Activated naive CD4-positive, alpha-beta T cell treated with anti-CD3 and anti-CD28 coated beads, Interleukin-2, amount 50 U/mL, for 24 hours (primary cell): Measurements from ENCODE around the gene PLXNC1.
A peak's percentile ranks its signal among the peaks of the same experiment; 100 is the strongest.

Experiments
- H3K27ac Mint-ChIP-seq: one replicate; pipeline ENCODE4 v1.8.0; 2021; ENCODE audit warnings: mild to moderate bottlenecking, mixed read lengths
- H3K27me3 Mint-ChIP-seq: one replicate; pipeline ENCODE4 v1.8.0; 2021; ENCODE audit warnings: mixed read lengths
- H3K36me3 Mint-ChIP-seq: one replicate; pipeline ENCODE4 v1.8.0; 2021; ENCODE audit warnings: mixed read lengths
- H3K4me1 Mint-ChIP-seq: one replicate; pipeline ENCODE4 v1.8.0; 2021; ENCODE audit warnings: mixed read lengths
- H3K4me3 Mint-ChIP-seq: one replicate; pipeline ENCODE4 v1.8.0; 2021; ENCODE audit warnings: mild to moderate bottlenecking, mixed read lengths
- H3K9me3 Mint-ChIP-seq: one replicate; pipeline ENCODE4 v1.8.0; 2021; ENCODE audit warnings: mixed read lengths

The PLXNC1 gene

DNA sequence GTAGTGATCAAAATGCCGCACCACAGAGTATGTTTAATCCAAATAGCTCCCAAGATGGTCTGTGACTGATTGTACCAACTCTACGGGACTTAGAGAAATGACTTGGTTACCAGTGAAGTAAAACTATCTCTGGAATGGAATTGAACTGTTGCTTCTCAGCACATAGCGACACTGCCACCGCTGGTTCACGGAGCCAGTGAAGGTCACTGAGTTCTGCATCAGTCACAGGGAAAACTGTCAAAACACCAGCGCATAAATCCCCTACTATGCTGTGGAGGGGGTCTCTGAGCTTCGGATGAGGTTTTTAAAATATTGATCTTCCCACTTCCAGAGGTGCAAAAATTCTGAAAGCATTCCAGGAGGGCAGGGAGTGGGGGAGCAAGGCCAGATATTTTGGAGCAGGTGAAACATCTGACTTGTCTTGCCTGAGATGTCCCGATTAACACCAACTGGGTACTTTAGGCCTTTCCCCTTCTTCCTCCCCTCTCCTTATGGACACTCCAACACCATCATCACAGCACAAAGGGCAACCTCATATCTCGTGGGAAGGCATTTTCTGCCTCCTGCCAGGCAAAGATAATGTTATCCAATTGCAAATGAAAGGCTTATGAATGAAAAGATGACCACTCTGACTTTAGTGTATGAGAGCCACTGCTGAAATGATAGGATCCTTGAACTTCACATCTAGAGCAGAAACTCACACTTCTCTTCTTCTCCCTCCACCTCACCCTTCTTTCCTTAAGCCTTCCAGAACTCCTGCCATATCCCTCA lies 2.0 kb upstream of the PLXNC1 start:
- Mint-ChIP-seq H3K36me3 (no peaks in the 10 kb centered on the region), H3K27me3 (no peaks in the 10 kb centered on the region), H3K27ac (no peak overlapping the region), H3K4me3 (no peak overlapping the region), H3K4me1 (peaks cover 14% of the 10 kb centered on the region), H3K9me3 (no peaks in the 10 kb centered on the region)

DNA sequence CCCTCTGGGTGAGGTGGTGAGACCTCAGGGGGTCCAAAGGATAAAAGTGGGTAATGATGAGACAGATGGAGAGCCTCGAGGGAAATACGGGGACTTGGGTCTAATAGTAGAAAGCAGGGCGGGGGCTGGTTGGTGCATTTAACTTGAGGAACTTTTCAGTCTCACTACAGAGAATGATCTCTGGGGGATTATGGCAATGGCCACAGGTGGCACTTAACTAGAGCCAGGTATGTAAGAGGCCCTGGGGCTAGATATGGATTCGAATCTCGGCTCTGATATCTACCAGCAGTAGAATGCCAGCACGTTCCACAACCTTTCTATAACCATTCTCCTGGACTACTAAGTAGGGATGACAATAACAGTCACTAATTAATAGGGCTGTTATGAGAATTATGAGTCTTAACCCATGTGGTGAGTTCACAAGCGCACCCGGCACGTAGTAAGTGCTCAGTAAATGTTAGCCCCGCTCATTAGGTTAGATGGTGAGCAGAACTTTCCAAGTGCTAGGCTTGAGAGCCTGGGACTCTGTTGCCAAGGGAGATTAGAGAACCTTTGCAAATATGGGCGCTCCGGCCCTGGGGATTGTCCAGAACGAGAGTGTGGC lies 888 bp upstream of the PLXNC1 start:
- H3K27me3 Mint-ChIP-seq = no peaks in the 10 kb centered on the region
- H3K4me3 Mint-ChIP-seq = peak overlapping the region; percentile 78
- no peaks in the 10 kb centered on the region for H3K36me3 Mint-ChIP-seq
- peaks cover 17% of the 10 kb centered on the region for H3K4me1 Mint-ChIP-seq
- no peaks in the 10 kb centered on the region for H3K9me3 Mint-ChIP-seq
- no peak overlapping the region for H3K27ac Mint-ChIP-seq

DNA sequence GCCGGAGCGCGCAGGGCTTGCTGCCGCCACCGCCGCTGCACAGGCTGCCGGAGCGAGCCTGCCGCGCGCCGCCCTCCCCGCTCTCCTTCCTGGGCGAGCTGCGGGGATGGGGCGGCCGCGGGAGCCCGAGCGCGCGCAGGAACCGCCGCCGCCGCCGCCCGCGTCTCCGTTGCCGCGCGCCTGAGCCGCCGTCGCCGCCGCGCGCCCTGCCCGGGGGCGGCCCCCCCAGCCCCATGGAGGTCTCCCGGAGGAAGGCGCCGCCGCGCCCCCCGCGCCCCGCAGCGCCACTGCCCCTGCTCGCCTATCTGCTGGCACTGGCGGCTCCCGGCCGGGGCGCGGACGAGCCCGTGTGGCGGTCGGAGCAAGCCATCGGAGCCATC lies 352 bp downstream of the PLXNC1 start:
- no peak overlapping the region for H3K27ac Mint-ChIP-seq
- no peaks in the 10 kb centered on the region for H3K27me3 Mint-ChIP-seq
- H3K4me3 Mint-ChIP-seq = peak overlapping the region; percentile 71
- peaks cover 29% of the 10 kb centered on the region for H3K4me1 Mint-ChIP-seq
- H3K9me3 Mint-ChIP-seq = no peaks in the 10 kb centered on the region
- no peaks in the 10 kb centered on the region for H3K36me3 Mint-ChIP-seq

DNA sequence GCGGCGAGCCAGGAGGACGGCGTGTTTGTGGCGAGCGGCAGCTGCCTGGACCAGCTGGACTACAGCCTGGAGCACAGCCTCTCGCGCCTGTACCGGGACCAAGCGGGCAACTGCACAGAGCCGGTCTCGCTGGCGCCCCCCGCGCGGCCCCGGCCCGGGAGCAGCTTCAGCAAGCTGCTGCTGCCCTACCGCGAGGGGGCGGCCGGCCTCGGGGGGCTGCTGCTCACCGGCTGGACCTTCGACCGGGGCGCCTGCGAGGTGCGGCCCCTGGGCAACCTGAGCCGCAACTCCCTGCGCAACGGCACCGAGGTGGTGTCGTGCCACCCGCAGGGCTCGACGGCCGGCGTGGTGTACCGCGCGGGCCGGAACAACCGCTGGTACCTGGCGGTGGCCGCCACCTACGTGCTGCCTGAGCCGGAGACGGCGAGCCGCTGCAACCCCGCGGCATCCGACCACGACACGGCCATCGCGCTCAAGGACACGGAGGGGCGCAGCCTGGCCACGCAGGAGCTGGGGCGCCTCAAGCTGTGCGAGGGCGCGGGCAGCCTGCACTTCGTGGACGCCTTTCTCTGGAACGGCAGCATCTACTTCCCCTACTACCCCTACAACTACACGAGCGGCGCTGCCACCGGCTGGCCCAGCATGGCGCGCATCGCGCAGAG lies 873 bp downstream of the PLXNC1 start:
- Mint-ChIP-seq H3K9me3 (no peaks in the 10 kb centered on the region), H3K4me3 (peak overlapping the region; percentile 87), H3K27ac (no peak overlapping the region)

DNA sequence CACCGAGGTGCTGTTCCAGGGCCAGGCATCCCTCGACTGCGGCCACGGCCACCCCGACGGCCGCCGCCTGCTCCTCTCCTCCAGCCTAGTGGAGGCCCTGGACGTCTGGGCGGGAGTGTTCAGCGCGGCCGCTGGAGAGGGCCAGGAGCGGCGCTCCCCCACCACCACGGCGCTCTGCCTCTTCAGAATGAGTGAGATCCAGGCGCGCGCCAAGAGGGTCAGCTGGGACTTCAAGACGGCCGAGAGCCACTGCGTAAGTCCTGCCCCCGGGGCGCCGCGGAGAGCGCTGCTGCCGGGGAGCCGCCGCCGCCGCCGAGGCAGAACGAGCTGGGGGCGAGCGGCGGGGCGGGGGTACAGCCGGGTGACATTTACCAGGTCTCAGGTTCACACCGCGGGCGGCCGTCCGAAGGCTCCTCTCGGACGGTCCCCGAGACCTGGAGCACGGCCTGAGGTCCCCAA lies 1.4 kb downstream of the PLXNC1 start:
- Mint-ChIP-seq H3K27me3 (no peaks in the 10 kb centered on the region), H3K4me3 (peak overlapping the region; percentile 87), H3K27ac (no peak overlapping the region), H3K36me3 (no peaks in the 10 kb centered on the region), H3K9me3 (no peaks in the 10 kb centered on the region), H3K4me1 (peaks cover 32% of the 10 kb centered on the region)

More for the DNA sequence above, 873 bp downstream of the PLXNC1 start:
- peaks cover 32% of the 10 kb centered on the region for H3K4me1 Mint-ChIP-seq
- no peaks in the 10 kb centered on the region for H3K27me3 Mint-ChIP-seq
- H3K36me3 Mint-ChIP-seq = no peaks in the 10 kb centered on the region

DNA sequence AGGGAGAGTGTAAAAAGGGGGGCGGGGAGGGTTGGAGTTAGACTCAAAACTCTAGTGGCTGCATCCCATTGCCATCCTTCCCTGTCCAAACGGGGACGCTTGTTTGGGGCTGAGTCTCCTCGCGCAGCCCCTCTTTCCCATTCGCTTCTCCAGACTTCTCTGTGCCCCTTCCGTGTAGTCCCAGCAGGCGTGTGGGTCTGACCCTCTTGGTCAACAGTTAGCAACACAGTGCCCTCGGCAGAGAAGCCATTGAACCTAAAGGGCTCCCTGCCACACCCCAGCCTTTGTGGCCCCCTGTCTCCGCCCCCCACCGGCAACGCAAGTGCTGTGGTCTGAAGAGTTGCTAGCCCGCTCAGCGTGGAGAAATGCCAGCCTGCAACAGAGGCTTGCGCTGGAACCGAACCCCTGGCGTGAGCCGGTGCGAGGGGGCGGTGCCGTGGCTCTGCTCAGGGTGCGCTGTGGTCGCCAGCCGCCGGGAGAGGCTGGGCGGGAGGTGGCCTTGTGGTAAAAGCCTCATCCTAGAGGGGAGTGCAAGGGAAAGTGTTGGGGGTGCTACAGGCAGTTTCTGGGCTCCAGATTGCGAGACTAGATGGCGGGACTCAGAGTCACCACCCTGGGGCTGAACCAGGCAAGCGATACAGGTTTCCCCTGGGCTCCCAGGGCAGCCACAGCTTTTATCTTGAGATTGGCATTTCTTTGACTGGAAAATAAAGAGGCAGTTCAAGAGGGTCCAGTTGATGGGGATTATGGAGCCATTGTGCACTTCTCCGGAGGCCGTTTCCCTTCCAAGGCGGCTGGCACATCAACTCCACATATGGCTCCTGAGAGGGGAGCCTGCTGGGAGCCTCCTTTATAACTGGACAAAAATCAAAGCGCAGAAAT lies 2.1 kb downstream of the PLXNC1 start:
- H3K4me1 Mint-ChIP-seq = peaks cover 32% of the 10 kb centered on the region
- H3K9me3 Mint-ChIP-seq = no peaks in the 10 kb centered on the region
- H3K27me3 Mint-ChIP-seq = no peaks in the 10 kb centered on the region
- no peaks in the 10 kb centered on the region for H3K36me3 Mint-ChIP-seq
- peak overlapping the region; percentile 65 for H3K27ac Mint-ChIP-seq
- peak overlapping the region; percentile 87 for H3K4me3 Mint-ChIP-seq

DNA sequence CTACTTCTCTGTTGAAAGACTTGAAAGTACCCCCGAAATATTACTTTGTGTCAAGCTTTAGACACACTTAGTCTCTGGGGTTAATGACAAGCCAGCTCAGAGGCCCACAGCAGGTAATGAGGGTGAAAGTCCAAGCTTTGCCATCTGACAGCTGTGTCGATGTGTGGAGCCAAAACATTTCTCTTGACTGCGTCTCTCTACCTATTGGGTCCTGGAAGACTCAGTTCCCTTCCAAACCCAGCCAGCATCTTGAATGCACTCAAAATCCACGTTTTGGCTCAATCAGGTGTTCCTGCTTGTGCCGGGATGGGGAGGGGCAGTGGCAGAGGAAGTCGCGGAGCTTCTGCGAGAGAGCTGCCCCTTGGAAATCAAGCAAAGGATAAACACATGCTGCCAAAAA lies 3.2 kb downstream of the PLXNC1 start:
- H3K4me1 Mint-ChIP-seq = peaks cover 29% of the 10 kb centered on the region
- no peaks in the 10 kb centered on the region for H3K27me3 Mint-ChIP-seq
- H3K36me3 Mint-ChIP-seq = no peaks in the 10 kb centered on the region
- H3K4me3 Mint-ChIP-seq = no peak overlapping the region
- no peaks in the 10 kb centered on the region for H3K9me3 Mint-ChIP-seq
- no peak overlapping the region for H3K27ac Mint-ChIP-seq

DNA sequence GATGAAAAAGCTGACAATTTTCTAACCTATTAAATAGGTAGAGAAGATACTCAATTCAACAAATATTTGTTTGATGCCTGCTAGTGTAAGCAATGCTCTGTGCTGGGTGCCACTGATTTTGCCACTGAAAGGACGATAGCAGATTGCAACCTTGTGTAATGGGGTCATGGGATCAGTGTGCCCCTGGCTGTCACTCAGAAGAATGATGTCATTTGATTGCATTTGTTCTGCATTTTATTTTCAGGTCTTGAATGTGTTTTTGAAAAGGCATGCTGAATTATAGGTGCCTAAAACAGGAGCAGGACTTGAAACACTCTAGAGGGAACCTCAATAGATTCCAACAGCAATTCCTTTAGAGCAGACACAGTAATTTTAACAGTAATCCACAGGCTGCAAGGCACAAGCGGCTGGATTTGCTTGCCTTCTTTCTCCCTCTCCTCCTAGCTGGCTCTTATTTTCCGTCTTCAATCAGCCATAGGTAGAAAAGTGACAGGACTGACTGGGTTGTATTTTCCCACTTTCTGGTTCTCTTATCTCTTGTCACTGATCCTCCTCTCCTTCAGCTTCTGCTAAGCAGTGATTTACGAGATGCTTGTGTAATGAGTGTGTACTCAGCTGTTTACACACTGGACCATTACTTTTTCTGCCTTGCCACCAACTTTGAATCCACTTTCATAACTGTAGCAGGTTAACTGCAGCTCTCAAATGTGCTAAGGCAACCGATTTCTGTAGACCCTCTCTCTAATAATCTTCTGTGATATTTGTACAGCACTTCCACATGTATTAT lies 4.1 kb downstream of the PLXNC1 start:
- H3K36me3 Mint-ChIP-seq = no peaks in the 10 kb centered on the region
- no peaks in the 10 kb centered on the region for H3K27me3 Mint-ChIP-seq
- H3K9me3 Mint-ChIP-seq = no peaks in the 10 kb centered on the region
- H3K4me3 Mint-ChIP-seq = no peak overlapping the region
- peaks cover 36% of the 10 kb centered on the region for H3K4me1 Mint-ChIP-seq
- H3K27ac Mint-ChIP-seq = no peak overlapping the region

DNA sequence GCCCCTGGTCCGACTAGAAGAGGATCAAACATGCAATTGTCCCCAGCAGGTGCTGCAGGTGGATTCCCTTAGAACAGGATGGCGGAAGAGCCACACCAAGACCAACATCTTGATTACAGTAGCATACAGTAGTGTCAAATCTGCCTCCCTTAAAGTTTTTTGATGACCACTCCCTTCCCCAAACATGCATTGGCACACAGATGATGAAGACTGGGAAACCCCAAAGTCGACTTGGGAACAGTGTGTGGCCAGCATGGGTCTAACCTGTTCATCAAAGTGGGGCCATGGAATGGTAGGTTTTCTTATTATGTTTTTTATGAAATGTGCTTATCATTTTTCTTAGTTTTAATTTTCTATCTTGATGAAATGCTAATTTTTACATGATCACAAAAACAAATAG lies 8.8 kb downstream of the PLXNC1 start:
- peaks cover 30% of the 10 kb centered on the region for H3K4me1 Mint-ChIP-seq
- H3K27ac Mint-ChIP-seq = no peak overlapping the region
- no peaks in the 10 kb centered on the region for H3K9me3 Mint-ChIP-seq
- no peaks in the 10 kb centered on the region for H3K27me3 Mint-ChIP-seq
- H3K4me3 Mint-ChIP-seq = no peak overlapping the region
- H3K36me3 Mint-ChIP-seq = no peaks in the 10 kb centered on the region

DNA sequence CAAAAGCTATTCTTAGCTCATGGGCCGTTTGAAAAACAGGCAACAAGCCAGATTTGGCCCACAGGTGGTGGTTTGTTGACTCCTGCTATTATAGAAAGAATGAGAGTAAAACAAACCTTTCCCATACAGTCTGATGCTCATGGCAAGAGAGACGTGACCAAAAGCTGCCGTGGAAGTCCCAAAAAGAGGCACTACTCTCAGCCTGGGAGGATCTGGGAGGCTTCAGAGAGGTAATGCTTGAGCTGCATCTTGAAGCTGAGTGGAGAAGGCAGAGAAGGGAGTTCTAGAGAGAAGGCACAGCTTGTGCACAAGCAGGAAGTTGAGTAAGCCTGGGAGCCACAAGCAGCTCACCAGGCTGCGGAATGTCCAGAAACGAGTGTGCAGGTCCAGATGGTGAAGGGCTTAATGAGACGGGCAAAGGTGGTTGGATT lies 9.6 kb downstream of the PLXNC1 start:
- no peaks in the 10 kb centered on the region for H3K27me3 Mint-ChIP-seq
- no peaks in the 10 kb centered on the region for H3K36me3 Mint-ChIP-seq
- no peak overlapping the region for H3K27ac Mint-ChIP-seq
- H3K9me3 Mint-ChIP-seq = no peaks in the 10 kb centered on the region
- H3K4me1 Mint-ChIP-seq = peaks cover 25% of the 10 kb centered on the region
- no peak overlapping the region for H3K4me3 Mint-ChIP-seq

DNA sequence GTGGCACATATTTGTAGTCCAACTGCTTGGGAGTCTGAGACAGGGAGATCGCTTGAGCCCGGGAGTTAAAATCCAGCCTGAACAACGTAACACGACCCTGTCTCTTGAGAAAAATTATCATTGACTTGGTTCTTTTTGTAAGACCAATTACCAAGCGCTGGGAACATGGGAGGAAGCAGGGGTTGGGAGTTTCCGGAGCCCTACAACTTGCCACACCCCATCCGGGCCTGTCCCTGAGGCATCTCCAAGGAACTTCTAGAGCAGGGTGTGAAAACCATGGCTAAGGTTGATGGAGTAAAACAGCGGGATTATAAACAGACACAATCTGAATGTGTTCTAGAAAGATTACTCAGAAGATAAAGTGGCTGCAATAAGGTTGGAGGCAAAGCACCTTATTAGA lies 10.3 kb downstream of the PLXNC1 start:
- no peak overlapping the region for H3K4me3 Mint-ChIP-seq
- no peaks in the 10 kb centered on the region for H3K27me3 Mint-ChIP-seq
- no peak overlapping the region for H3K27ac Mint-ChIP-seq
- H3K36me3 Mint-ChIP-seq = no peaks in the 10 kb centered on the region
- peaks cover 18% of the 10 kb centered on the region for H3K4me1 Mint-ChIP-seq
- no peaks in the 10 kb centered on the region for H3K9me3 Mint-ChIP-seq

DNA sequence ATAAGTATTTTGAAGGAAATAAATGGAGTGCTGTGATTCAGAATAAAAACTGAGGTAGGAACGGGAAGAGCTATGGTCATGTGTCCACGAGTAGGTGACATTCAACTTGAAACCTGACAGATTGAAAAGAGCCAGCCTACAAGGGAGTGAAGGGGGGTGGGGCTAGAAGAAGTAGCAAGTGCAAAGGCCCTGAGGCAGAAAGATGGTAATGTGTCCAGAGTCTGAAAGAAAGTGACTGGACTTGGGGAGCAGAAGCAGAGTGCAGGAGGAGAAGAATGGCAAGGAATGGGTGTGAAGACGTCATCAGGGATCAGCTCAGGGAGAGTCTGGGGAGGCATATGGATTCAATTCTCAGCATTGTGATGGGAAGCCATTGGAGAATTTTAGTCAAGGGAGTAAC lies 13.7 kb downstream of the PLXNC1 start:
- H3K27me3 Mint-ChIP-seq = no peaks in the 10 kb centered on the region
- H3K4me3 Mint-ChIP-seq = no peak overlapping the region
- H3K4me1 Mint-ChIP-seq = peaks cover 12% of the 10 kb centered on the region
- no peaks in the 10 kb centered on the region for H3K36me3 Mint-ChIP-seq
- H3K9me3 Mint-ChIP-seq = no peaks in the 10 kb centered on the region
- no peak overlapping the region for H3K27ac Mint-ChIP-seq

DNA sequence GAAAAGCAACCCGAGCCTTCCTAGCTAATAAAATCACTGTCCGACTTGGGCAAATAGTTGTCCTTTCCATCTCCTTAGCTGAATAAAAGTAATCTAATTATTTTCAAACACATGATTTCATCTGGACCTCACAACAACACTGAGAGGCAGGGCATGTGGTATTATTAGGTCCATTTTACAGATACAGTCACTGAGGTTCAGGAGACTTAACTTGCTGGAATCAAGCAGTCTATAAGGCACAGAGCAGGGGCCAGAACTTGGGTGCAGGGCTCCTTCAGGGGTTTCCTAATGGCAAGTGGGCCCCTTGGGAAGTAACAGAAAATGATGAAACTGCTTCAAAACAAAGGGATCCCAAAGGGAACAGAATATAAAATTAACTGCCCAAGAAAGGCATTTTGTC lies 15.5 kb downstream of the PLXNC1 start:
- Mint-ChIP-seq H3K27ac (peak overlapping the region; percentile 14), H3K9me3 (no peaks in the 10 kb centered on the region), H3K4me3 (no peak overlapping the region), H3K36me3 (no peaks in the 10 kb centered on the region), H3K4me1 (peaks cover 9% of the 10 kb centered on the region), H3K27me3 (no peaks in the 10 kb centered on the region)

DNA sequence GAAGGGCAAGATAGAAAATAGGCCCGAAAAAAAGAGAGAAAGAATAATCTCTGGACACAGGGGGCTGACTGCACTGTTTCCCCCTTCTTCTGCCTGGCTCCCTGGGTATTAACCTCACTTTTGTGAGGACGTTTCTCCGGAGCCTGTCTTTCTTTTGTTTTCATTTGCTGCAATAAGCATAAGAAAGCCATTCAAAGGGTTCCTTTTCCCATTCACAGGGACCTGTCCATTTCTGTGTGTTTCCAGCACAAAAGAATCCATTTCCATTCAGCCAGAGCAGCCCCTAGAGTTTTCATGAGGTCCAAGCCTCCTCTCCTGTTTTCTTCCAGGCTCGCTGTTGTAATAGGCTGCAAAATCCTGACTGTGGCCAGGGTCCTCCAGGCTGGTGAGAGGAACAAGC lies 16.8 kb downstream of the PLXNC1 start:
- Mint-ChIP-seq H3K36me3 (no peaks in the 10 kb centered on the region), H3K4me1 (peaks cover 21% of the 10 kb centered on the region), H3K9me3 (no peaks in the 10 kb centered on the region), H3K27me3 (no peaks in the 10 kb centered on the region), H3K27ac (no peak overlapping the region), H3K4me3 (no peak overlapping the region)
